A549 (cell line): ENCODE data around the gene EFCAB8.

Source experiments
- CHD2 ChIP-seq: fragments of 150-350 bp; IDR thresholded peaks from 2 replicates; pipeline ENCODE4 v1.6.1; 2014; ENCODE audit warnings: low read length; ENCODE audit not compliant: partially characterized antibody
- EP300 ChIP-seq, 2 experiments: fragments of >200 bp; sonication (Bioruptor Twin); formaldehyde crosslinking; IDR thresholded peaks; 2 replicates in 1 of 2; 3 replicates in 1 of 2; pipeline ENCODE4 v1.6.1; 2016 to 2017
- HDAC2 ChIP-seq: fragments of 200-600 bp; sonication (generic); IDR thresholded peaks from 2 replicates; pipeline ENCODE4 v1.6.1; 2016
- HOXB5 ChIP-seq: fragments of 250-450 bp; sonication (Bioruptor Pico); IDR thresholded peaks from 2 replicates; pipeline ENCODE4 v1.5.0; 2020; ENCODE audit warnings: mild to moderate bottlenecking, moderate library complexity
- POLR2A ChIP-seq: IDR thresholded peaks from 2 replicates; pipeline ENCODE4 v1.6.1; 2012; ENCODE audit warnings: mild to moderate bottlenecking, low read length
- RAD21 ChIP-seq, 2 experiments: fragments of >200 bp in 1 of 2; sonication (Bioruptor Twin) in 1 of 2; formaldehyde crosslinking in 1 of 2; IDR thresholded peaks in 1 of 2; conservative IDR thresholded peaks in 1 of 2; 2 replicates in 1 of 2; 3 replicates in 1 of 2; pipeline ENCODE4 v1.6.1; 2012 to 2018; ENCODE audit warnings: inconsistent platforms in 1 of 2
- TF ChIP-seq, protein P1 (sequence below): fragments of >200 bp; sonication (Bioruptor Twin); formaldehyde crosslinking; IDR thresholded peaks from 3 replicates; pipeline ENCODE4 v1.5.1; 2016
- TF ChIP-seq, protein P2 (sequence below): IDR thresholded peaks from 2 replicates; pipeline ENCODE4 v1.6.1; 2012
- TF ChIP-seq, protein P3 (sequence below): fragments of 450-650 bp; IDR thresholded peaks from 2 replicates; pipeline ENCODE4 v1.6.1; 2014; ENCODE audit warnings: antibody characterized with exemption
- TF ChIP-seq, protein P4 (sequence below): fragments of 150-350 bp; IDR thresholded peaks from 2 replicates; pipeline ENCODE4 v1.6.1; 2014; ENCODE audit warnings: low read depth, mild to moderate bottlenecking, low read length

DNA sequence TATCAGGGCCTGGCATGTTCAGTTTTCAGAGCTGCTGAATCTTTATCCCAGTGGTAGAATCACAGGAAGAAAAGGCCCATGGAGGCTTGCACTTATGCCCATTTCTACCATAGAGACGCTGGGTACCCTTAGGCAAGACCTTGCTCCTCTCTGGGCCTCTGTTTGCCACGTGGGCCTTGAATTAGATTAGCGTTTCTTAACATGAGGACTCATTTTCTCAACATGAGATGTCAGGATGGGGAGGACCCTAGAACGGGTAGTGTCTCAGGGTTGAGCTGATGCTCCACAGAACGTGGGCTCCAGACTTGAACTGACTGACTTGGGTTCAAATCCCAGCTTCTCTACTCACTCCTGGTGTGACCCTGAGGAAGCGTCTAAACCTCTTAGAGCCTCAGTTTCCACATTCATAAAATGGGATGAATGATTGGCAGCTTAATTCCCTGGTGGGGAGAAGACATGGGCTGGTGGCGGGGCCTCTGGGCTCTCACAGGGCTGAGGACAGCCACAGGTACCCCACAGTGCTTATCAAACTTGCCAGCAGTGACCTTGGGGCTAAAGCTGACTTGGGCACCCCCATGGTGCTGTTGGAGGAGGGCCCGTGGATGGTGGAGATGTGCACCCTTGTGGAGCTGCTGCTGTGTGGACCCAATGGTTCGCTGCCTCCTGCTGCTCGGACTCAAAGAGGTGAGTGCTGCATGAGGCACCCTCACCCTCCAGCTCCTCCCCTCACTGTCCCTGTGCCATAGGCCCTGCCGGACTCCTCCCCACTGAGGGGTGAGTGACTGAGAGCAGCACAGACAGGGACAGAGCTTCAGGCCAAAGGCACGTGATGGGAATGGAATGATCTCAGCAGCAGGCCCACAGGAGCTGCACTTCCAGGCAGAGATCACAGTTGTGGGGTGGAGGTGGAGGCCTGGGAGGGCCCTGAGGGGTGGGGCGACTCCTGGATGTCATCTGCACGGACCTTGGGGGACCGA, 117.3 kb downstream of the EFCAB8 start:
- no peak for TF ChIP-seq HDAC2
- no peak for TF ChIP-seq EP300 (IDR thresholded peaks at IDR 0.05)
- no peak for TF ChIP-seq POLR2A
- no peak for TF ChIP-seq HOXB5 (CRISPR knock-in tag)
- TF ChIP-seq, protein P1, sequence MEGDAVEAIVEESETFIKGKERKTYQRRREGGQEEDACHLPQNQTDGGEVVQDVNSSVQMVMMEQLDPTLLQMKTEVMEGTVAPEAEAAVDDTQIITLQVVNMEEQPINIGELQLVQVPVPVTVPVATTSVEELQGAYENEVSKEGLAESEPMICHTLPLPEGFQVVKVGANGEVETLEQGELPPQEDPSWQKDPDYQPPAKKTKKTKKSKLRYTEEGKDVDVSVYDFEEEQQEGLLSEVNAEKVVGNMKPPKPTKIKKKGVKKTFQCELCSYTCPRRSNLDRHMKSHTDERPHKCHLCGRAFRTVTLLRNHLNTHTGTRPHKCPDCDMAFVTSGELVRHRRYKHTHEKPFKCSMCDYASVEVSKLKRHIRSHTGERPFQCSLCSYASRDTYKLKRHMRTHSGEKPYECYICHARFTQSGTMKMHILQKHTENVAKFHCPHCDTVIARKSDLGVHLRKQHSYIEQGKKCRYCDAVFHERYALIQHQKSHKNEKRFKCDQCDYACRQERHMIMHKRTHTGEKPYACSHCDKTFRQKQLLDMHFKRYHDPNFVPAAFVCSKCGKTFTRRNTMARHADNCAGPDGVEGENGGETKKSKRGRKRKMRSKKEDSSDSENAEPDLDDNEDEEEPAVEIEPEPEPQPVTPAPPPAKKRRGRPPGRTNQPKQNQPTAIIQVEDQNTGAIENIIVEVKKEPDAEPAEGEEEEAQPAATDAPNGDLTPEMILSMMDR = no peak
- no peak for TF ChIP-seq RAD21 (conservative IDR thresholded peaks at IDR 0.05 in 1 of 2, IDR thresholded peaks at IDR 0.05 in 1 of 2)
- TF ChIP-seq, protein P2, sequence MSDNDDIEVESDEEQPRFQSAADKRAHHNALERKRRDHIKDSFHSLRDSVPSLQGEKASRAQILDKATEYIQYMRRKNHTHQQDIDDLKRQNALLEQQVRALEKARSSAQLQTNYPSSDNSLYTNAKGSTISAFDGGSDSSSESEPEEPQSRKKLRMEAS = no peak
- TF ChIP-seq, protein P3, sequence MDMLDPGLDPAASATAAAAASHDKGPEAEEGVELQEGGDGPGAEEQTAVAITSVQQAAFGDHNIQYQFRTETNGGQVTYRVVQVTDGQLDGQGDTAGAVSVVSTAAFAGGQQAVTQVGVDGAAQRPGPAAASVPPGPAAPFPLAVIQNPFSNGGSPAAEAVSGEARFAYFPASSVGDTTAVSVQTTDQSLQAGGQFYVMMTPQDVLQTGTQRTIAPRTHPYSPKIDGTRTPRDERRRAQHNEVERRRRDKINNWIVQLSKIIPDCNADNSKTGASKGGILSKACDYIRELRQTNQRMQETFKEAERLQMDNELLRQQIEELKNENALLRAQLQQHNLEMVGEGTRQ = no peak
- TF ChIP-seq CHD2 = no peak
- TF ChIP-seq, protein P4, sequence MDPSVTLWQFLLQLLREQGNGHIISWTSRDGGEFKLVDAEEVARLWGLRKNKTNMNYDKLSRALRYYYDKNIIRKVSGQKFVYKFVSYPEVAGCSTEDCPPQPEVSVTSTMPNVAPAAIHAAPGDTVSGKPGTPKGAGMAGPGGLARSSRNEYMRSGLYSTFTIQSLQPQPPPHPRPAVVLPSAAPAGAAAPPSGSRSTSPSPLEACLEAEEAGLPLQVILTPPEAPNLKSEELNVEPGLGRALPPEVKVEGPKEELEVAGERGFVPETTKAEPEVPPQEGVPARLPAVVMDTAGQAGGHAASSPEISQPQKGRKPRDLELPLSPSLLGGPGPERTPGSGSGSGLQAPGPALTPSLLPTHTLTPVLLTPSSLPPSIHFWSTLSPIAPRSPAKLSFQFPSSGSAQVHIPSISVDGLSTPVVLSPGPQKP = no peak
